AG04449 (cell line): ENCODE results near the gene NRL.

Source experiments
- CTCF ChIA-PET: fragments of 350-600 bp; formaldehyde crosslinking; extraction: SDS; loops from one replicate; lab custom pipeline; 2021; ENCODE audit warnings: antibody characterized with exemption; lab: Yijun Ruan, JAX
- POLR2A ChIA-PET: fragments of 400-600, 350-600 bp; formaldehyde crosslinking; extraction: SDS; loops from one replicate; lab custom pipeline; 2020; ENCODE audit warnings: antibody characterized with exemption, inconsistent platforms; lab: Yijun Ruan, JAX
- DNase-seq: peaks from one replicate; pipeline ENCODE4 v3.0.0-alpha.2; 2010; ENCODE audit warnings: low read depth, low spot score
- H3K4me3 ChIP-seq: 2 replicates; pipeline ENCODE4 v1.5.1; 2011; ENCODE audit warnings: low read depth, mild to moderate bottlenecking, control low read depth, low read length
- TF ChIP-seq, protein P1 (sequence below): IDR thresholded peaks from one replicate; pipeline ENCODE4 v1.5.1; 2011; ENCODE audit warnings: mild to moderate bottlenecking, moderate library complexity, low read length, control low read depth, inconsistent platforms; ENCODE audit not compliant: insufficient read depth; ENCODE audit errors: missing control alignments

The NRL gene

DNA sequence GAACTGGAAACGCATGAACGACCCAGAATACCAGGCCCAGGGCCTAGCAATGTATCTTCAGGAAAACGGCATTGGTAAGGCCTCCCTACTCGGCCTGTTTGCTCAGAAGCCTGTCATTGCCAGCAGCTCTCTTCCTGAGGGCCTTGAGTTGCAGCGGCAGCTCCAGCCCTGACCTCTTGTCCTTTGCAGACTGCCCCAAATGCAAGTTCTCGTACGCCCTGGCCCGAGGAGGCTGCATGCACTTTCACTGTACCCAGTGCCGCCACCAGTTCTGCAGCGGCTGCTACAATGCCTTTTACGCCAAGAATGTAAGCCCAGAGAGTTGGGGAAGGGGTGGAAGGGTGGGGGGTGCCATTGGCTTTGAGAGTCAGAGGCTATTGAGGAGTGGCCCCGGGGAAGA, 42.6 kb upstream of the NRL start:
- H3K4me3 ChIP-seq = no peak overlapping the region
- TF ChIP-seq, protein P1, sequence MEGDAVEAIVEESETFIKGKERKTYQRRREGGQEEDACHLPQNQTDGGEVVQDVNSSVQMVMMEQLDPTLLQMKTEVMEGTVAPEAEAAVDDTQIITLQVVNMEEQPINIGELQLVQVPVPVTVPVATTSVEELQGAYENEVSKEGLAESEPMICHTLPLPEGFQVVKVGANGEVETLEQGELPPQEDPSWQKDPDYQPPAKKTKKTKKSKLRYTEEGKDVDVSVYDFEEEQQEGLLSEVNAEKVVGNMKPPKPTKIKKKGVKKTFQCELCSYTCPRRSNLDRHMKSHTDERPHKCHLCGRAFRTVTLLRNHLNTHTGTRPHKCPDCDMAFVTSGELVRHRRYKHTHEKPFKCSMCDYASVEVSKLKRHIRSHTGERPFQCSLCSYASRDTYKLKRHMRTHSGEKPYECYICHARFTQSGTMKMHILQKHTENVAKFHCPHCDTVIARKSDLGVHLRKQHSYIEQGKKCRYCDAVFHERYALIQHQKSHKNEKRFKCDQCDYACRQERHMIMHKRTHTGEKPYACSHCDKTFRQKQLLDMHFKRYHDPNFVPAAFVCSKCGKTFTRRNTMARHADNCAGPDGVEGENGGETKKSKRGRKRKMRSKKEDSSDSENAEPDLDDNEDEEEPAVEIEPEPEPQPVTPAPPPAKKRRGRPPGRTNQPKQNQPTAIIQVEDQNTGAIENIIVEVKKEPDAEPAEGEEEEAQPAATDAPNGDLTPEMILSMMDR = no peak
- CTCF ChIA-PET = interaction anchor here (1.2 to 6.9 kb wide), 4 partner anchors 8 to 151 kb away, joined by 3 to 165 read pairs (median 4); partner anchors contain the start of genes CIDEB, PSME2 and RNF31
- POLR2A ChIA-PET = no interaction called here
- DNase-seq = no peak

DNA sequence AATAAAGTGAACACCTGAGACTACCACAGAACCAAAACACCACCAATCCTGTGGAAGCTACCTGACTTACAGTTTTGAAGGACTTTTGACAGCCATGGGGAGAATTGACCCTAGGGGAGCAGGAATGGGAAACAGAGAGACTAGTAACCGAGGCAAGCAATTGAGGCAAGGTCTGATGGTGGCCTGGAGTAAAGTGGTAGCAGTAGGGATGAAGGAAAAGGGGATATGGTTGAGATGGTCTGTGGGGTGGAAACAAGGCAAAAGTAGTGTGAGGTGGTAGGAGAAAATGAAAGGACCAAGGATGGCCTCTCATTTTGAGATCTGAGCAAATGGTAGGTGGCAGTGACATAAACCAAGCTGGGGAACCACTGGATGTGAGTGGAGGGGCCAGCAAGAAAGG, 42.1 kb upstream of the NRL start:
- ChIA-PET POLR2A (interaction anchor here (1.7 kb wide), 1 partner anchor 10 kb away, joined by 5 read pairs; the partner anchor contains the start of genes PSME2 and RNF31), CTCF (interaction anchor here (1.2 to 1.7 kb wide), 4 partner anchors 10 to 151 kb away, joined by 3 to 8 read pairs (median 4); partner anchors contain the start of genes CIDEB and RNF31)
- TF ChIP-seq, protein P1 = no peak
- no peak overlapping the region for H3K4me3 ChIP-seq
- DNase-seq = no peak

DNA sequence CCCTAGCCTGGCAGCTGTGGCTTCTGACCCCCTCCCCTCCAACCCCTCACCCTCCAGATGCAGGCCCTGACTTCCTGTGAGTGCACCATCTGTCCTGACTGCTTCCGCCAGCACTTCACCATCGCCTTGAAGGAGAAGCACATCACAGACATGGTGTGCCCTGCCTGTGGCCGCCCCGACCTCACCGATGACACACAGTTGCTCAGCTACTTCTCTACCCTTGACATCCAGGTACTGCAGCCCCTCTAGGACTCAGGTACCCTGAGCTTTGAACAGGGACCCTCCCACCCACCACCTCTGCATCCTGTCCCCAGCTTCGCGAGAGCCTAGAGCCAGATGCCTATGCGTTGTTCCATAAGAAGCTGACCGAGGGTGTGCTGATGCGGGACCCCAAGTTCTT, 40.4 kb upstream of the NRL start:
- ChIA-PET POLR2A (interaction anchor here (1.7 kb wide), 1 partner anchor 8 kb away, joined by 5 read pairs; the partner anchor contains the start of genes PSME2 and RNF31), CTCF (interaction anchor here (1.2 to 1.7 kb wide), 2 partner anchors 8 to 88 kb away, joined by 5 to 8 read pairs; partner anchors contain the start of genes RNF31 and TINF2)
- no peak overlapping the region for H3K4me3 ChIP-seq
- TF ChIP-seq, protein P1 = no peak
- DNase-seq = no peak

DNA sequence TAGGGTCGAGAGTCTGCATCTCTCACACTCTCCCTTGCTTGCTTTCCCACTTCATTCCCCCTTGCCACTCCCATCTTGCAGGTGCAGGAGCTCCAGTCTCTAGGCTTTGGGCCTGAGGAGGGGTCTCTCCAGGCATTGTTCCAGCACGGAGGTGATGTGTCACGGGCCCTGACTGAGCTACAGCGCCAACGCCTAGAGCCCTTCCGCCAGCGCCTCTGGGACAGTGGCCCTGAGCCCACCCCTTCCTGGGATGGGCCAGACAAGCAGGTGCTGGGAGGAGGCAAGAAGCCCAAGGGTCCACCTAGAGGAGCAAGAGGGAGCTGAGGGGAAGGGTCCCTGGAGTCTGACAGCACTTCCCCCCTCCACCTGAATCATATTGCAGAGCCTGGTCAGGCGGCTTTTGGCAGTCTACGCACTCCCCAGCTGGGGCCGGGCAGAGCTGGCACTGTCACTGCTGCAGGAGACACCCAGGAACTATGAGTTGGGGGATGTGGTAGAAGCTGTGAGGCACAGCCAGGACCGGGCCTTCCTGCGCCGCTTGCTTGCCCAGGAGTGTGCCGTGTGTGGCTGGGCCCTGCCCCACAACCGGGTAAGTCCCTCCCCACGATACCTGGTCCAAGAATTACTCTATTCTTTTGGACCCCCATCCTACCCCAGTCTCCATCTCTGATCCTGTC, 36.8 kb upstream of the NRL start:
- H3K4me3 ChIP-seq = no peak overlapping the region
- CTCF ChIA-PET = interaction anchor here (0.7 to 8.8 kb wide), 4 partner anchors 9 to 145 kb away, joined by 3 to 165 read pairs (median 4); partner anchors contain the start of genes IRF9 and REC8
- POLR2A ChIA-PET = interaction anchor here (1.3 to 2.2 kb wide), 3 partner anchors 9 to 37 kb away, joined by 4 to 8 read pairs (median 7); partner anchors contain the start of genes EMC9, IPO4 and IRF9
- no peak for DNase-seq
- TF ChIP-seq, protein P1 = no peak

DNA sequence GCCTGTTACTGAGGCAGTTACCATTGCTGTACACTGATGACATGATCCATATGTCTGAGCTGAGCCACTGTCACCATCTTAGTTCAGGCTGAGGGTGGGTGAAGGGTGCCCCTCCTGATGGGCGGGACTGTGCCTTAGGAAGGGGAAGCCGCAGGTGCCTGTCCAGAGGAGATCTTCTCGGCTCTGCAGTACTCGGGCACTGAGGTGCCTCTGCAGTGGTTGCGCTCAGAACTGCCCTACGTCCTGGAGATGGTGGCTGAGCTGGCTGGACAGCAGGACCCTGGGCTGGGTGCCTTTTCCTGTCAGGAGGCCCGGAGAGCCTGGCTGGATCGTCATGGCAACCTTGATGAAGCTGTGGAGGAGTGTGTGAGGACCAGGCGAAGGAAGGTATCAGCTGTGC, 36.2 kb upstream of the NRL start:
- DNase-seq = no peak
- TF ChIP-seq, protein P1 = no peak
- ChIA-PET POLR2A (interaction anchor here (1.3 to 2.2 kb wide), 3 partner anchors 10 to 38 kb away, joined by 4 to 8 read pairs (median 7); partner anchors contain the start of genes EMC9, IPO4 and IRF9), CTCF (interaction anchor here (0.7 to 8.8 kb wide), 4 partner anchors 10 to 146 kb away, joined by 3 to 165 read pairs (median 4); partner anchors contain the start of genes IRF9 and REC8)
- no peak overlapping the region for H3K4me3 ChIP-seq

DNA sequence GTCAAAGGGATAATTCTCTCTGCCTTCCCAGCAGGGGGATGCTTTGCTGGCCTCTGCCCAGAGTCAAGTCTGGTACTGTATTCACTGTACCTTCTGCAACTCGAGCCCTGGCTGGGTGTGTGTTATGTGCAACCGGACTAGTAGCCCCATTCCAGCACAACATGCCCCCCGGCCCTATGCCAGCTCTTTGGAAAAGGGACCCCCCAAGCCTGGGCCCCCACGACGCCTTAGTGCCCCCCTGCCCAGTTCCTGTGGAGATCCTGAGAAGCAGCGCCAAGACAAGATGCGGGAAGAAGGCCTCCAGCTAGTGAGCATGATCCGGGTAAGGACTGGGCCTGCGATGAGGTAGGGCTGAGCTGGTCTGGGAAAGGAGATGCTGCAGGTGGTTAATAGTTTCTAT, 35.8 kb upstream of the NRL start:
- TF ChIP-seq, protein P1 = no peak
- no peak overlapping the region for H3K4me3 ChIP-seq
- ChIA-PET CTCF (interaction anchor here (0.7 to 8.8 kb wide), 3 partner anchors 10 to 146 kb away, joined by 3 to 165 read pairs (median 4); partner anchors contain the start of genes IRF9 and REC8), POLR2A (interaction anchor here (0.6 to 2.2 kb wide), 4 partner anchors 10 to 78 kb away, joined by 4 to 8 read pairs (median 6); partner anchors contain the start of genes EMC9, IPO4 and IRF9)
- no peak for DNase-seq
